Measurements from ENCODE around the gene EPC2.
"Not testable (repeated sequence)": the region's sequence is repeated elsewhere in the genome, so short reads cannot be mapped to it uniquely, and the experiment has no call there.

Gene EPC2

GRCh38 chr2:148667113-148667836 lies 22.7 kb downstream of the EPC2 start:
- DNase-seq (ENCODE audit: low spot score) = no peak
- in situ Hi-C loops (cut with MboI; ENCODE audit: low sequenced_read_pairs, unreplicated experiment) = no loop called here
- no peak for TF ChIP-seq CTCF (IDR thresholded peaks at IDR 0.05; ENCODE audit: borderline replicate concordance, control extremely low read depth, extremely low read depth, insufficient read depth, missing control alignments)

- in situ Hi-C loops (cut with MboI; ENCODE audit: low sequenced_read_pairs, unreplicated experiment) = no loop called here
- no peak for DNase-seq (ENCODE audit: low spot score)
- no peak for TF ChIP-seq CTCF (IDR thresholded peaks at IDR 0.05; ENCODE audit: borderline replicate concordance, control extremely low read depth, extremely low read depth, insufficient read depth, missing control alignments)
Measured at GRCh38 chr2:148670773-148671172, 26.2 kb downstream of the EPC2 start.

- in situ Hi-C loops (cut with MboI; ENCODE audit: low sequenced_read_pairs, unreplicated experiment) = no loop called here
- DNase-seq (ENCODE audit: low spot score) = peak; percentile 40
- peak; percentile 13 for TF ChIP-seq CTCF (IDR thresholded peaks at IDR 0.05; ENCODE audit: borderline replicate concordance, control extremely low read depth, extremely low read depth, insufficient read depth, missing control alignments)
Measured at GRCh38 chr2:148674063-148675020, 29.8 kb downstream of the EPC2 start.

- in situ Hi-C loops (cut with MboI; ENCODE audit: low sequenced_read_pairs, unreplicated experiment) = no loop called here
- no peak for DNase-seq (ENCODE audit: low spot score)
- TF ChIP-seq CTCF (IDR thresholded peaks at IDR 0.05; ENCODE audit: borderline replicate concordance, control extremely low read depth, extremely low read depth, insufficient read depth, missing control alignments) = no peak
Measured at GRCh38 chr2:148675708-148676107, 31.2 kb downstream of the EPC2 start.

- DNase-seq (ENCODE audit: low spot score); in situ Hi-C loops (cut with MboI; ENCODE audit: low sequenced_read_pairs, unreplicated experiment): not testable (repeated sequence)
Measured at GRCh38 chr2:148678302-148679179, 34.0 kb downstream of the EPC2 start.

GRCh38 chr2:148680462-148680861 lies 35.9 kb downstream of the EPC2 start:
- no peak for TF ChIP-seq CTCF (IDR thresholded peaks at IDR 0.05; ENCODE audit: borderline replicate concordance, control extremely low read depth, extremely low read depth, insufficient read depth, missing control alignments)
- no peak for DNase-seq (ENCODE audit: low spot score)
- in situ Hi-C loops (cut with MboI; ENCODE audit: low sequenced_read_pairs, unreplicated experiment) = no loop called here

Data from GM13976 (cell line).